IPS DF 6.9 (cell line): ENCODE data around the gene RELCH.
A peak's percentile ranks its signal among the peaks of the same experiment; 100 is the strongest.

ENCODE experiments used
- DNase-seq: peaks from one replicate; pipeline ENCODE4 v3.0.0-alpha.2; 2013; ENCODE audit warnings: low read depth, low spot score
- H3K27ac ChIP-seq: one replicate; pipeline ENCODE4 v1.5.1; 2013; ENCODE audit warnings: low read length, control low read depth
- H3K27me3 ChIP-seq: 2 replicates; pipeline ENCODE4 v1.6.1; 2013; ENCODE audit warnings: mild to moderate bottlenecking, low read length; ENCODE audit not compliant: control insufficient read depth, insufficient read depth
- H3K36me3 ChIP-seq: 2 replicates; pipeline ENCODE4 v1.6.1; 2013; ENCODE audit warnings: low read length; ENCODE audit not compliant: control insufficient read depth, insufficient read depth
- H3K4me1 ChIP-seq: 2 replicates; pipeline ENCODE4 v1.6.1; 2013; ENCODE audit warnings: low read length; ENCODE audit not compliant: control insufficient read depth, insufficient read depth
- H3K4me3 ChIP-seq: 2 replicates; pipeline ENCODE4 v1.5.1; 2013; ENCODE audit warnings: mild to moderate bottlenecking, low read length
- H3K9me3 ChIP-seq: 2 replicates; pipeline ENCODE4 v1.6.1; 2013; ENCODE audit warnings: low read length, inconsistent platforms; ENCODE audit not compliant: control insufficient read depth, insufficient read depth
- WGBS: extraction: QIAGEN DNeasy Blood & Tissue Kit; methylation state at CpG from one replicate; pipeline ENCODE4 v1.1.7; 2013; ENCODE audit warnings: mixed read lengths, missing lambda C conversion rate; ENCODE audit not compliant: insufficient read length, insufficient coverage; 5-methylcytosine and 5-hydroxymethylcytosine counted together

RELCH gene

DNA sequence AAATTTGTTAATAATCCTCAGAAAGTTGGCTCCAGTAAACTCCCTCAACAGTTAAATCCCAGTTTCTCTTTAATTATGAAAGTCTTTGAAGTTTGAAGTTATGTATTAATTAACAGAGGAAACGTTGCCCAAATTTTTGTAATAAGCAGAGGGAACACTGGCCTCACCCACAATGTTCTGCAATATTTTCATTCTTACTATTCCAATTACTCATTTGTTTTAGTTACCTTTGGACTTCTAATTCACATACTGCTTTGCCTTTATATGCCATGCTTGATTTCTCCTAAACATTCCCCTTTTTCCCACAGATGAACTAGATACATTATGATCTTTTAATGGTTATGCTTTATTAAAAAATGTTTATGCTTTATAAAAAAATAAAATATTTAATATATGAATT, 61.3 kb downstream of the RELCH start:
- H3K27ac ChIP-seq: no peak overlapping the region
- H3K9me3 ChIP-seq: no peaks in the 10 kb centered on the region
- H3K27me3 ChIP-seq: no peaks in the 10 kb centered on the region
- H3K4me3 ChIP-seq: no peak overlapping the region
- DNase-seq: no peak
- H3K36me3 ChIP-seq: no peaks in the 10 kb centered on the region
- WGBS: no CpG with 5 or more reads among the region's 1 CpG
- H3K4me1 ChIP-seq: no peaks in the 10 kb centered on the region

GRCh38 chr18:62249478-62250097, 62.5 kb downstream of the RELCH start:
- peak; percentile 64 for DNase-seq
- Histone ChIP-seq H3K9me3 (no peaks in the 10 kb centered on the region), H3K27ac (no peak overlapping the region), H3K4me3 (no peak overlapping the region), H3K36me3 (no peaks in the 10 kb centered on the region), H3K27me3 (no peaks in the 10 kb centered on the region), H3K4me1 (no peaks in the 10 kb centered on the region)
- WGBS: no CpG with 5 or more reads among the region's 3 CpGs

GRCh38 chr18:62250475-62250874, 63.4 kb downstream of the RELCH start:
- Histone ChIP-seq H3K36me3 (no peaks in the 10 kb centered on the region), H3K27me3 (no peaks in the 10 kb centered on the region), H3K9me3 (no peaks in the 10 kb centered on the region), H3K4me3 (no peak overlapping the region), H3K4me1 (no peaks in the 10 kb centered on the region), H3K27ac (no peak overlapping the region)
- no CpG with 5 or more reads among the region's 2 CpGs for WGBS
- no peak for DNase-seq

GRCh38 chr18:62258093-62258492, 71.0 kb downstream of the RELCH start:
- H3K4me1 ChIP-seq: no peaks in the 10 kb centered on the region
- no peak overlapping the region for H3K27ac ChIP-seq
- H3K27me3 ChIP-seq: no peaks in the 10 kb centered on the region
- DNase-seq: no peak
- H3K4me3 ChIP-seq: no peak overlapping the region
- H3K9me3 ChIP-seq: no peaks in the 10 kb centered on the region
- H3K36me3 ChIP-seq: peaks cover 5% of the 10 kb centered on the region; the same call in 1 of the 2 replicates

GRCh38 chr18:62258616-62259015, 71.6 kb downstream of the RELCH start:
- Histone ChIP-seq H3K9me3 (no peaks in the 10 kb centered on the region), H3K4me1 (no peaks in the 10 kb centered on the region), H3K36me3 (peaks cover 5% of the 10 kb centered on the region; the same call in 1 of the 2 replicates), H3K27me3 (no peaks in the 10 kb centered on the region), H3K4me3 (no peak overlapping the region), H3K27ac (no peak overlapping the region)
- DNase-seq: no peak

- Histone ChIP-seq H3K27ac (no peak overlapping the region), H3K36me3 (peaks cover 9% of the 10 kb centered on the region; the same call in 1 of the 2 replicates)
- WGBS: no CpG with 5 or more reads among the region's 2 CpGs
Measured at GRCh38 chr18:62262061-62262460, 75.0 kb downstream of the RELCH start.

DNA sequence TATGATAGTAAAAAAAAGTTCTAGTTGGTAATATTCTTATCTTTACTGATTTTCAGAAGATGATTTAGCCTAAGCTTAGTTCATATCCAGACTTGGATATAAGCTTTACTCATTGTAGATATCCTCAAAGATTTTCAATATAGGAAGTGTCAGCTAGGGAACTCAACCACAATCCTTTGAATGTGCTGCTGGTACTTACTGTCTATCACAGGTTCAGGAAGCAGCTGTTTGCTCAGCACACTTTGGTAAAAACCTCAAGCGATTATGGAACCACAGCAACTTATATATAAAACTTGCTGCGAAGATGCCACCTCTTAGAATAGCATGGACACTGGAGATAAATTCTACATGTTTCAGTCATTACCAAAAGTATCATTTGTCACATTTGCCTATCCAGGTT, 77.9 kb downstream of the RELCH start:
- Histone ChIP-seq H3K27me3 (no peaks in the 10 kb centered on the region), H3K4me1 (no peaks in the 10 kb centered on the region), H3K9me3 (no peaks in the 10 kb centered on the region), H3K27ac (no peak overlapping the region), H3K4me3 (no peak overlapping the region), H3K36me3 (peaks cover 7% of the 10 kb centered on the region; the same call in 1 of the 2 replicates)
- DNase-seq: no peak
- WGBS: no CpG with 5 or more reads among the region's 2 CpGs

More at GRCh38 chr18:62262061-62262460, 75.0 kb downstream of the RELCH start:
- Histone ChIP-seq H3K4me1 (no peaks in the 10 kb centered on the region), H3K4me3 (no peak overlapping the region), H3K9me3 (no peaks in the 10 kb centered on the region), H3K27me3 (no peaks in the 10 kb centered on the region)
- no peak for DNase-seq

- no CpG with 5 or more reads among the region's 1 CpG for WGBS
- Histone ChIP-seq H3K9me3 (no peaks in the 10 kb centered on the region), H3K27ac (no peak overlapping the region), H3K36me3 (no peaks in the 10 kb centered on the region), H3K4me1 (no peaks in the 10 kb centered on the region), H3K27me3 (no peaks in the 10 kb centered on the region), H3K4me3 (no peak overlapping the region)
- DNase-seq: no peak
Measured at GRCh38 chr18:62277045-62277444, 90.0 kb downstream of the RELCH start.

- Histone ChIP-seq H3K9me3 (no peaks in the 10 kb centered on the region), H3K27me3 (no peaks in the 10 kb centered on the region), H3K36me3 (no peaks in the 10 kb centered on the region), H3K4me1 (no peaks in the 10 kb centered on the region), H3K4me3 (no peak overlapping the region), H3K27ac (no peak overlapping the region)
- WGBS: no CpG with 5 or more reads among the region's 5 CpGs
- no peak for DNase-seq
Measured at GRCh38 chr18:62279561-62279960, 92.5 kb downstream of the RELCH start.

GRCh38 chr18:62280058-62280457, 93.0 kb downstream of the RELCH start:
- no peaks in the 10 kb centered on the region for H3K36me3 ChIP-seq
- no CpG with 5 or more reads among the region's 6 CpGs for WGBS
- no peaks in the 10 kb centered on the region for H3K9me3 ChIP-seq
- no peaks in the 10 kb centered on the region for H3K27me3 ChIP-seq
- no peak overlapping the region for H3K27ac ChIP-seq
- no peaks in the 10 kb centered on the region for H3K4me1 ChIP-seq
- no peak overlapping the region for H3K4me3 ChIP-seq
- DNase-seq: no peak

- no peaks in the 10 kb centered on the region for H3K4me1 ChIP-seq
- no peak for DNase-seq
- no peaks in the 10 kb centered on the region for H3K36me3 ChIP-seq
- H3K4me3 ChIP-seq: no peak overlapping the region
- WGBS: no CpG with 5 or more reads among the region's 1 CpG
- H3K9me3 ChIP-seq: no peaks in the 10 kb centered on the region
- H3K27me3 ChIP-seq: no peaks in the 10 kb centered on the region
- no peak overlapping the region for H3K27ac ChIP-seq
Measured at GRCh38 chr18:62280786-62281185, 93.7 kb downstream of the RELCH start.
